H9 (cell line): Measurements from ENCODE around the gene ARMC2. TPM values are rescaled to one million over a fixed set of nuclear protein-coding genes. Genes with fewer than 3 reads are reported as not detected.

Source experiments
- DNase-seq: peaks from one replicate; pipeline ENCODE4 v3.0.0-alpha.2; 2017
- H2AFZ ChIP-seq: one replicate; pipeline ENCODE4 v1.6.1; 2013; ENCODE audit warnings: mild to moderate bottlenecking, low read length, control low read depth, moderate library complexity
- H2AK5ac ChIP-seq: 2 replicates; pipeline ENCODE4 v1.6.1; 2013; ENCODE audit warnings: low read length, control low read depth, mixed read lengths; ENCODE audit not compliant: insufficient read length
- H2BK120ac ChIP-seq: one replicate; pipeline ENCODE4 v1.6.1; 2013; ENCODE audit warnings: low read depth, mild to moderate bottlenecking, low read length, control low read depth, inconsistent platforms; ENCODE audit not compliant: poor library complexity, severe bottlenecking
- H2BK12ac ChIP-seq: 2 replicates; pipeline ENCODE4 v1.6.1; 2013; ENCODE audit warnings: low read length, control low read depth, mixed read lengths, low read depth; ENCODE audit not compliant: insufficient read length
- H2BK15ac ChIP-seq: 2 replicates; pipeline ENCODE4 v1.6.1; 2013; ENCODE audit warnings: low read depth, low read length, control low read depth
- H2BK20ac ChIP-seq: one replicate; pipeline ENCODE4 v1.6.1; 2013; ENCODE audit warnings: low read depth, mild to moderate bottlenecking, low read length, control low read depth, inconsistent platforms; ENCODE audit not compliant: poor library complexity, severe bottlenecking
- H2BK5ac ChIP-seq: 2 replicates; pipeline ENCODE4 v1.6.1; 2013; ENCODE audit warnings: low read length, control low read depth, mixed read lengths; ENCODE audit not compliant: insufficient read length
- H3K14ac ChIP-seq: 2 replicates; pipeline ENCODE4 v1.6.1; 2013; ENCODE audit warnings: low read length, control low read depth; ENCODE audit not compliant: insufficient read depth
- H3K18ac ChIP-seq: 2 replicates; pipeline ENCODE4 v1.6.1; 2013; ENCODE audit warnings: low read depth, mild to moderate bottlenecking, mixed read lengths, low read length, control low read depth; ENCODE audit not compliant: insufficient read length
- H3K23ac ChIP-seq: 2 replicates; pipeline ENCODE4 v1.6.1; 2013; ENCODE audit warnings: low read length, control low read depth, mixed read lengths, low read depth; ENCODE audit not compliant: insufficient read length
- H3K23me2 ChIP-seq: 2 replicates; pipeline ENCODE4 v1.6.1; 2013; ENCODE audit warnings: low read depth, mild to moderate bottlenecking, mixed read lengths, low read length, control low read depth; ENCODE audit not compliant: insufficient read length, poor library complexity, severe bottlenecking
- H3K27ac ChIP-seq: 2 replicates; pipeline ENCODE4 v1.5.1; 2013; ENCODE audit warnings: low read length, control low read depth, mixed read lengths, low read depth; ENCODE audit not compliant: insufficient read length
- H3K27me3 ChIP-seq: 2 replicates; pipeline ENCODE4 v1.6.1; 2013; ENCODE audit warnings: low read length, control low read depth, inconsistent platforms; ENCODE audit not compliant: insufficient read depth
- H3K4ac ChIP-seq: 2 replicates; pipeline ENCODE4 v1.6.1; 2013; ENCODE audit warnings: low read depth, mild to moderate bottlenecking, control low read depth, inconsistent platforms, low read length, moderate library complexity
- H3K4me1 ChIP-seq: 2 replicates; pipeline ENCODE4 v1.6.1; 2013; ENCODE audit warnings: low read length, control low read depth, inconsistent platforms; ENCODE audit not compliant: insufficient read depth
- H3K4me2 ChIP-seq: 2 replicates; pipeline ENCODE4 v1.6.1; 2013; ENCODE audit warnings: low read length, control low read depth, mixed read lengths; ENCODE audit not compliant: insufficient read length, insufficient read depth
- H3K56ac ChIP-seq: 2 replicates; pipeline ENCODE4 v1.6.1; 2013; ENCODE audit warnings: low read depth, mild to moderate bottlenecking, mixed read lengths, low read length, control low read depth; ENCODE audit not compliant: insufficient read length
- H3K79me1 ChIP-seq: 2 replicates; pipeline ENCODE4 v1.6.1; 2013; ENCODE audit warnings: low read depth, mild to moderate bottlenecking, moderate library complexity, low read length, control low read depth, inconsistent platforms; ENCODE audit not compliant: insufficient read depth, poor library complexity, severe bottlenecking
- H3K79me2 ChIP-seq: 2 replicates; pipeline ENCODE4 v1.6.1; 2013; ENCODE audit warnings: low read length, control low read depth, inconsistent platforms; ENCODE audit not compliant: insufficient read depth
- H3K9ac ChIP-seq: 2 replicates; pipeline ENCODE4 v1.6.1; 2013; ENCODE audit warnings: low read length, control low read depth, mixed read lengths; ENCODE audit not compliant: insufficient read length; ENCODE audit errors: extremely low read depth
- H3K9me3 ChIP-seq: one replicate; pipeline ENCODE4 v1.6.1; 2013; ENCODE audit warnings: low read depth, low read length, inconsistent platforms; ENCODE audit not compliant: control insufficient read depth
- H3T11ph ChIP-seq: one replicate; pipeline ENCODE4 v1.6.1; 2013; ENCODE audit warnings: mild to moderate bottlenecking, low read length, control low read depth, inconsistent platforms
- H4K20me1 ChIP-seq: one replicate; pipeline ENCODE4 v1.6.1; 2013; ENCODE audit not compliant: control insufficient read depth, insufficient read length, insufficient read depth
- H4K5ac ChIP-seq: 2 replicates; pipeline ENCODE4 v1.6.1; 2013; ENCODE audit warnings: low read depth, mild to moderate bottlenecking, mixed read lengths, low read length, control low read depth; ENCODE audit not compliant: insufficient read length
- H4K8ac ChIP-seq: replicated peaks from 2 replicates; pipeline ENCODE4 v1.6.1; 2013; ENCODE audit warnings: low read length, control low read depth, mixed read lengths, low read depth; ENCODE audit not compliant: insufficient read length
- H4K91ac ChIP-seq: 2 replicates; pipeline ENCODE4 v1.6.1; 2013; ENCODE audit warnings: low read depth, mild to moderate bottlenecking, moderate library complexity, mixed read lengths, low read length, control low read depth; ENCODE audit not compliant: insufficient read length
- H3K27ac Mint-ChIP-seq, 3 experiments: 2 replicates in 2 of 3; 3 replicates in 1 of 3; pipeline ENCODE4 v1.8.0; 2020 to 2021; ENCODE audit warnings: mixed read lengths in 3 of 3, mild to moderate bottlenecking in 1 of 3, moderate library complexity in 1 of 3
- H3K27me3 Mint-ChIP-seq: 2 replicates; pipeline ENCODE4 v1.8.0; 2021; ENCODE audit warnings: low read depth, mild to moderate bottlenecking, moderate library complexity, mixed read lengths
- H3K36me3 Mint-ChIP-seq, 3 experiments: 2 replicates in 2 of 3; 3 replicates in 1 of 3; pipeline ENCODE4 v1.8.0; 2020 to 2021; ENCODE audit warnings: low read depth in 3 of 3, mixed read lengths in 3 of 3; ENCODE audit not compliant: insufficient read depth in 1 of 3
- H3K4me1 Mint-ChIP-seq, 2 experiments: 2 replicates each; pipeline ENCODE4 v1.8.0; 2020; ENCODE audit warnings: mixed read lengths in 2 of 2
- H3K4me3 Mint-ChIP-seq, 2 experiments: 2 replicates in 1 of 2; 3 replicates in 1 of 2; pipeline ENCODE4 v1.8.0; 2020 to 2021; ENCODE audit warnings: mild to moderate bottlenecking in 2 of 2, mixed read lengths in 2 of 2, moderate library complexity in 1 of 2
- H3K9me3 Mint-ChIP-seq, 2 experiments: 2 replicates in 1 of 2; 3 replicates in 1 of 2; pipeline ENCODE4 v1.8.0; 2020; ENCODE audit warnings: mild to moderate bottlenecking in 2 of 2, mixed read lengths in 2 of 2, moderate library complexity in 1 of 2
- WGBS: extraction: QIAGEN DNeasy Blood & Tissue Kit; methylation state at CpG from one replicate; pipeline ENCODE4 v1.1.7; 2013; ENCODE audit warnings: missing lambda C conversion rate, low lambda C conversion rate, mixed read lengths; ENCODE audit not compliant: insufficient read length; ENCODE audit errors: extremely low coverage; 5-methylcytosine and 5-hydroxymethylcytosine counted together
- total RNA-seq: library from RNA; stranded (reverse); gene quantifications from 2 replicates; pipeline ENCODE4 v1.2.1, GENCODE V29; 2021
- TF ChIP-seq, protein P1 (sequence below): fragments of 200-600 bp; sonication (generic); conservative IDR thresholded peaks from 3 replicates; pipeline ENCODE4 v1.8.0; 2021; ENCODE audit warnings: antibody characterized with exemption, mild to moderate bottlenecking

ARMC2 gene
- total RNA-seq, 1 experiment from 2014 or later = 2.8 TPM

DNA sequence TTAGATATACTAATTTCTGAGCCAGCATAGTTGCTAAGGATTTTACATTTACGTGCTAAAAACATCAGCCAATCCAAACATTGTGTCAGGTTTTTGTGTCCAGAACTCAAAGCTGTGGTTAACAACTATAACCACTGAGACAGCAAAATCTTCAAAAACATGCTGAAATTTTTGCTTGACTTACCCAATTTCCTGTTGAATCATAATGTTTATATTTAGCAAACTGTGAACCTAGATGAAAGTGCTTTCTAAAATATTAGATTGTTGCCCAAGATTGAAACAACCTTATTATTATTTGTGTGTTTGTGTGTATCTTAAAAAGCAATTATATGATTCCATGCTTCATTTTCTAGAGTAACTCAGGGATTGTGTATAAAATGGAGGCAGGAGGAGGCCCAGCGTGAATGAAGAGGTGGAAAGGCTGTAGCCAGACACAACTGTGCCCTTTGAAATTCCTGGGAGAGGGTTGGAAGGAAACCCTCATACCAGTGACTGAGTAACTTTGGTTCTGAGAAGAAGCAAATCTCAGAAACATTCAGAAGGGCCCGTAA is 48.0 kb downstream of the ARMC2 start:
- no peak overlapping the region for H2BK15ac ChIP-seq
- H4K20me1 ChIP-seq = no peaks in the 10 kb centered on the region
- TF ChIP-seq, protein P1, sequence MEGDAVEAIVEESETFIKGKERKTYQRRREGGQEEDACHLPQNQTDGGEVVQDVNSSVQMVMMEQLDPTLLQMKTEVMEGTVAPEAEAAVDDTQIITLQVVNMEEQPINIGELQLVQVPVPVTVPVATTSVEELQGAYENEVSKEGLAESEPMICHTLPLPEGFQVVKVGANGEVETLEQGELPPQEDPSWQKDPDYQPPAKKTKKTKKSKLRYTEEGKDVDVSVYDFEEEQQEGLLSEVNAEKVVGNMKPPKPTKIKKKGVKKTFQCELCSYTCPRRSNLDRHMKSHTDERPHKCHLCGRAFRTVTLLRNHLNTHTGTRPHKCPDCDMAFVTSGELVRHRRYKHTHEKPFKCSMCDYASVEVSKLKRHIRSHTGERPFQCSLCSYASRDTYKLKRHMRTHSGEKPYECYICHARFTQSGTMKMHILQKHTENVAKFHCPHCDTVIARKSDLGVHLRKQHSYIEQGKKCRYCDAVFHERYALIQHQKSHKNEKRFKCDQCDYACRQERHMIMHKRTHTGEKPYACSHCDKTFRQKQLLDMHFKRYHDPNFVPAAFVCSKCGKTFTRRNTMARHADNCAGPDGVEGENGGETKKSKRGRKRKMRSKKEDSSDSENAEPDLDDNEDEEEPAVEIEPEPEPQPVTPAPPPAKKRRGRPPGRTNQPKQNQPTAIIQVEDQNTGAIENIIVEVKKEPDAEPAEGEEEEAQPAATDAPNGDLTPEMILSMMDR = no peak
- no peak overlapping the region for H3K18ac ChIP-seq
- H3K27ac ChIP-seq = no peak overlapping the region
- H3K27ac Mint-ChIP-seq = peak overlapping the region in 1 of 3 experiments; percentile 59; a peak in 1 of 7 replicates
- H4K8ac ChIP-seq = no peak overlapping the region
- no peak overlapping the region for H3K4me3 Mint-ChIP-seq
- H2BK20ac ChIP-seq = no peak overlapping the region
- H3K27me3 ChIP-seq = no peaks in the 10 kb centered on the region
- no peak overlapping the region for H3K23ac ChIP-seq
- H3K4me1 ChIP-seq = no peaks in the 10 kb centered on the region
- H3K79me2 ChIP-seq = no peaks in the 10 kb centered on the region
- no peak overlapping the region for H2AFZ ChIP-seq
- H3K23me2 ChIP-seq = no peaks in the 10 kb centered on the region
- WGBS = no CpG with 5 or more reads among the region's 3 CpGs
- H2BK5ac ChIP-seq = no peak overlapping the region
- H3K79me1 ChIP-seq = no peaks in the 10 kb centered on the region
- H3K56ac ChIP-seq = no peak overlapping the region
- peaks cover 6 to 8% of the 10 kb centered on the region in 2 experiments for H3K4me1 Mint-ChIP-seq
- no peaks in the 10 kb centered on the region for H3K9me3 Mint-ChIP-seq
- H3K4me2 ChIP-seq = no peak overlapping the region
- no peak overlapping the region for H3K4ac ChIP-seq
- H4K91ac ChIP-seq = no peak overlapping the region
- no peaks in the 10 kb centered on the region for H3K9me3 ChIP-seq
- no peak overlapping the region for H2BK12ac ChIP-seq
- H3K27me3 Mint-ChIP-seq = no peaks in the 10 kb centered on the region
- no peak overlapping the region for H3T11ph ChIP-seq
- H3K9ac ChIP-seq = no peak overlapping the region
- H2AK5ac ChIP-seq = no peak overlapping the region
- no peak overlapping the region for H3K14ac ChIP-seq
- DNase-seq = no peak
- H2BK120ac ChIP-seq = no peak overlapping the region
- no peak overlapping the region for H4K5ac ChIP-seq
- no peaks in the 10 kb centered on the region for H3K36me3 Mint-ChIP-seq
